ENCODE measurements around the gene PDZD2.

GRCh38 chr5:31711935-31712592 is 73.1 kb downstream of the PDZD2 start:
- TF ChIP-seq CTCF (IDR thresholded peaks at IDR 0.05) (no peak), EZH2 (IDR thresholded peaks at IDR 0.05) (no peak), EZH2phosphoT487 (IDR thresholded peaks at IDR 0.05) (no peak)

Measured in neural progenitor cell (in vitro differentiated cells).